GM10266 (cell line): ENCODE results near the gene NCR1.
"Not testable (repeated sequence)": the region's sequence is repeated elsewhere in the genome, so short reads cannot be mapped to it uniquely, and the experiment has no call there.

Experiments
- DNase-seq: peaks from one replicate; pipeline ENCODE4 v3.0.0; 2012; ENCODE audit errors: extremely low spot score
- CTCF ChIP-seq: IDR thresholded peaks from 2 replicates; pipeline ENCODE4 v1.5.1; 2012; ENCODE audit warnings: mild to moderate bottlenecking, low read depth; ENCODE audit not compliant: control insufficient read depth, insufficient read depth; ENCODE audit errors: missing control alignments

The NCR1 gene

GRCh38 chr19:54949412-54949811 is 43.5 kb downstream of the NCR1 start:
- DNase-seq: peak; percentile 54
- no peak for TF ChIP-seq CTCF

GRCh38 chr19:54950580-54950979 is 44.6 kb downstream of the NCR1 start:
- DNase-seq: not testable (repeated sequence)

- TF ChIP-seq CTCF: no peak
- DNase-seq: no peak
Observed at GRCh38 chr19:54952591-54953344, 46.8 kb downstream of the NCR1 start.

- DNase-seq: not testable (repeated sequence)
Observed at GRCh38 chr19:54953345-54953713, 47.4 kb downstream of the NCR1 start.

GRCh38 chr19:54955376-54955775 is 49.4 kb downstream of the NCR1 start:
- TF ChIP-seq CTCF: no peak
- no peak for DNase-seq

GRCh38 chr19:54959840-54960239 is 53.9 kb downstream of the NCR1 start:
- DNase-seq: no peak

More at GRCh38 chr19:54959840-54960239, 53.9 kb downstream of the NCR1 start:
- TF ChIP-seq CTCF: no peak
